ENCODE measurements around the gene SEPTIN1.

DNA sequence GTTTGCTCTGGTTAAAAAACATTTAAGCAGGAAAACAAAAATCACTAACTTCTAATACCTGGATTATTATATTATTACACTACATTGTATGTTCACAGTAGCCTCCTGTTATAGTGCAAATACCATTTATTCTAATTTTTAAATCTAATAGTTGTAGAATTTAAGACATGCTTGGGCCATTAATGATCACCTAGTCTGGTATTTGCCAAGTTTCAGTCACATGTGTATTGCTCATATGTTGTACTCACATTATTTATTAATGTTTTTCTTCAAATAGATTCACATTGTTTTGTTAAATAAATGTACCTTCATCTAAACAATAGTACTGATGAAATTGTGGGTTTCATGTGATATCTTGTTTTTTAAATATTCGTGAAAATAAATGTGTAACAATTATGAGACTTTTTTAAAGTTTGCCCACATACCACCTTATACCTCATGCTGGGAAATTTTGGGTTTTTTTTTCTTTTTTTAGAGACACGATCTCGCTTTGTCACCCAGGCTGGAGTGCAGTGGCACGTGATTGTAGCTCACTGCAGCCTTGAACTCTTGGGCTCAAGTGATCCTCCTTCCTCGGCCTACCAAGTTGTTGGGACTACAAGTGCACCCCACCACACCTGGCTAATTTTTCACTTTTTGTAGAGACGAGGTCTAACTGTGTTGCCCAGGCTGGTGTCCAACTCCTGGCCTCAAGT, 30.9 kb upstream of the SEPTIN1 start:
- TF ChIP-seq EGR1 (IDR thresholded peaks at IDR 0.05; ENCODE audit: low read depth) = no peak
- TF ChIP-seq, protein P1, sequence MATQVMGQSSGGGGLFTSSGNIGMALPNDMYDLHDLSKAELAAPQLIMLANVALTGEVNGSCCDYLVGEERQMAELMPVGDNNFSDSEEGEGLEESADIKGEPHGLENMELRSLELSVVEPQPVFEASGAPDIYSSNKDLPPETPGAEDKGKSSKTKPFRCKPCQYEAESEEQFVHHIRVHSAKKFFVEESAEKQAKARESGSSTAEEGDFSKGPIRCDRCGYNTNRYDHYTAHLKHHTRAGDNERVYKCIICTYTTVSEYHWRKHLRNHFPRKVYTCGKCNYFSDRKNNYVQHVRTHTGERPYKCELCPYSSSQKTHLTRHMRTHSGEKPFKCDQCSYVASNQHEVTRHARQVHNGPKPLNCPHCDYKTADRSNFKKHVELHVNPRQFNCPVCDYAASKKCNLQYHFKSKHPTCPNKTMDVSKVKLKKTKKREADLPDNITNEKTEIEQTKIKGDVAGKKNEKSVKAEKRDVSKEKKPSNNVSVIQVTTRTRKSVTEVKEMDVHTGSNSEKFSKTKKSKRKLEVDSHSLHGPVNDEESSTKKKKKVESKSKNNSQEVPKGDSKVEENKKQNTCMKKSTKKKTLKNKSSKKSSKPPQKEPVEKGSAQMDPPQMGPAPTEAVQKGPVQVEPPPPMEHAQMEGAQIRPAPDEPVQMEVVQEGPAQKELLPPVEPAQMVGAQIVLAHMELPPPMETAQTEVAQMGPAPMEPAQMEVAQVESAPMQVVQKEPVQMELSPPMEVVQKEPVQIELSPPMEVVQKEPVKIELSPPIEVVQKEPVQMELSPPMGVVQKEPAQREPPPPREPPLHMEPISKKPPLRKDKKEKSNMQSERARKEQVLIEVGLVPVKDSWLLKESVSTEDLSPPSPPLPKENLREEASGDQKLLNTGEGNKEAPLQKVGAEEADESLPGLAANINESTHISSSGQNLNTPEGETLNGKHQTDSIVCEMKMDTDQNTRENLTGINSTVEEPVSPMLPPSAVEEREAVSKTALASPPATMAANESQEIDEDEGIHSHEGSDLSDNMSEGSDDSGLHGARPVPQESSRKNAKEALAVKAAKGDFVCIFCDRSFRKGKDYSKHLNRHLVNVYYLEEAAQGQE (IDR thresholded peaks at IDR 0.05; ENCODE audit: low read depth) = no peak
- no peak for TF ChIP-seq YY1 (IDR thresholded peaks at IDR 0.05; ENCODE audit: extremely low read depth, insufficient replicate concordance, low read depth, low read length)
- TF ChIP-seq, protein P2, sequence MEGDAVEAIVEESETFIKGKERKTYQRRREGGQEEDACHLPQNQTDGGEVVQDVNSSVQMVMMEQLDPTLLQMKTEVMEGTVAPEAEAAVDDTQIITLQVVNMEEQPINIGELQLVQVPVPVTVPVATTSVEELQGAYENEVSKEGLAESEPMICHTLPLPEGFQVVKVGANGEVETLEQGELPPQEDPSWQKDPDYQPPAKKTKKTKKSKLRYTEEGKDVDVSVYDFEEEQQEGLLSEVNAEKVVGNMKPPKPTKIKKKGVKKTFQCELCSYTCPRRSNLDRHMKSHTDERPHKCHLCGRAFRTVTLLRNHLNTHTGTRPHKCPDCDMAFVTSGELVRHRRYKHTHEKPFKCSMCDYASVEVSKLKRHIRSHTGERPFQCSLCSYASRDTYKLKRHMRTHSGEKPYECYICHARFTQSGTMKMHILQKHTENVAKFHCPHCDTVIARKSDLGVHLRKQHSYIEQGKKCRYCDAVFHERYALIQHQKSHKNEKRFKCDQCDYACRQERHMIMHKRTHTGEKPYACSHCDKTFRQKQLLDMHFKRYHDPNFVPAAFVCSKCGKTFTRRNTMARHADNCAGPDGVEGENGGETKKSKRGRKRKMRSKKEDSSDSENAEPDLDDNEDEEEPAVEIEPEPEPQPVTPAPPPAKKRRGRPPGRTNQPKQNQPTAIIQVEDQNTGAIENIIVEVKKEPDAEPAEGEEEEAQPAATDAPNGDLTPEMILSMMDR (IDR thresholded peaks at IDR 0.05 in 2 of 3, conservative IDR thresholded peaks at IDR 0.05 in 1 of 3; ENCODE audit: borderline replicate concordance in 1 of 3, insufficient read depth in 1 of 3, low read depth in 2 of 3, low read length in 2 of 3) = no peak
- no peak for TF ChIP-seq EZH2 (IDR thresholded peaks at IDR 0.05)
- no peak for TF ChIP-seq RAD21 (IDR thresholded peaks at IDR 0.05; ENCODE audit: low read depth)
- no peak for TF ChIP-seq SP1 (IDR thresholded peaks at IDR 0.05; ENCODE audit: low read depth)
- TF ChIP-seq ELF1 (IDR thresholded peaks at IDR 0.05; ENCODE audit: borderline replicate concordance, low read depth) = no peak

All from HCT116 (cell line).